WTC11 (cell line): Measurements from ENCODE around the gene TRDMT1. TPM values are rescaled to one million over a fixed set of nuclear protein-coding genes. Genes with fewer than 3 reads are reported as not detected.

Experiments used
- ATAC-seq: fragments of 200-7000 bp; cut with Tn5 transposase; 2 replicates; pipeline ENCODE4 v1.10.0; 2021; ENCODE audit warnings: mild to moderate bottlenecking, moderate library complexity
- Bru-seq: library from RNA; stranded (reverse); fragments of 400-500 nt; gene quantifications from one replicate; lab custom pipeline; 2021; lab: Mats Ljungman, UMichigan
- CTCF ChIA-PET: fragments of 300-600 bp; sonication (Branson Sonifier 250); formaldehyde crosslinking; loops from one replicate; lab custom pipeline; 2021; ENCODE audit warnings: antibody characterized with exemption; lab: Charles Lee
- POLR2A ChIA-PET: fragments of 350-600 bp; sonication (Branson Sonifier 250); formaldehyde crosslinking; loops from one replicate; lab custom pipeline; 2021; ENCODE audit warnings: antibody characterized with exemption; lab: Charles Lee
- DNase-seq: peaks from one replicate; pipeline ENCODE4 v3.0.0; 2021; ENCODE audit warnings: low spot score
- H3K27ac Mint-ChIP-seq: 2 replicates; pipeline ENCODE4 v1.8.0; 2021; ENCODE audit warnings: mixed read lengths
- H3K27me3 Mint-ChIP-seq: 2 replicates; pipeline ENCODE4 v1.8.0; 2021; ENCODE audit warnings: low read depth, mild to moderate bottlenecking, moderate library complexity, mixed read lengths
- H3K36me3 Mint-ChIP-seq: 2 replicates; pipeline ENCODE4 v1.8.0; 2021; ENCODE audit warnings: mixed read lengths
- H3K4me1 Mint-ChIP-seq: 2 replicates; pipeline ENCODE4 v1.8.0; 2022; ENCODE audit warnings: mixed read lengths
- H3K4me3 Mint-ChIP-seq: 2 replicates; pipeline ENCODE4 v1.8.0; 2021; ENCODE audit warnings: mild to moderate bottlenecking, moderate library complexity, mixed read lengths
- H3K9me3 Mint-ChIP-seq: 2 replicates; pipeline ENCODE4 v1.8.0; 2021; ENCODE audit warnings: mixed read lengths
- AR ChIP-seq: fragments of 250-450 bp; sonication (Bioruptor Pico); IDR thresholded peaks from 2 replicates; pipeline ENCODE4 v1.9.0; 2021; ENCODE audit warnings: mild to moderate bottlenecking
- ATF3 ChIP-seq: sonication (generic); formaldehyde crosslinking; conservative IDR thresholded peaks from 2 replicates; pipeline ENCODE4 v1.8.1; 2022; ENCODE audit warnings: mild to moderate bottlenecking, missing genetic modification reagents
- CREM ChIP-seq: sonication (generic); formaldehyde crosslinking; IDR thresholded peaks from 2 replicates; pipeline ENCODE4 v1.8.1; 2022; ENCODE audit warnings: mild to moderate bottlenecking, missing genetic modification reagents, moderate library complexity
- CTCF ChIP-seq: fragments of 200-600 bp; IDR thresholded peaks from 2 replicates; pipeline ENCODE4 v1.8.0; 2022; ENCODE audit warnings: antibody characterized with exemption
- EMX1 ChIP-seq: fragments of 250-450 bp; sonication (Bioruptor Pico); IDR thresholded peaks from 2 replicates; pipeline ENCODE4 v1.8.0; 2021; ENCODE audit warnings: mild to moderate bottlenecking
- ERG ChIP-seq: fragments of 250-450 bp; sonication (Bioruptor Pico); IDR thresholded peaks from 2 replicates; pipeline ENCODE4 v1.8.0; 2021; ENCODE audit warnings: mild to moderate bottlenecking
- FOXK1 ChIP-seq: sonication (generic); formaldehyde crosslinking; IDR thresholded peaks from 2 replicates; pipeline ENCODE4 v1.8.0; 2022; ENCODE audit warnings: mild to moderate bottlenecking, moderate library complexity, missing genetic modification reagents
- GTF2I ChIP-seq: fragments of 250-450 bp; sonication (Bioruptor Pico); conservative IDR thresholded peaks from 2 replicates; pipeline ENCODE4 v1.4.0; 2021; ENCODE audit warnings: mild to moderate bottlenecking
- HMGXB4 ChIP-seq: sonication (generic); formaldehyde crosslinking; IDR thresholded peaks from 2 replicates; pipeline ENCODE4 v1.8.1; 2023; ENCODE audit warnings: mild to moderate bottlenecking, moderate library complexity, missing genetic modification reagents
- KAT7 ChIP-seq: sonication (generic); formaldehyde crosslinking; IDR thresholded peaks from 2 replicates; pipeline ENCODE4 v1.8.1; 2023; ENCODE audit warnings: missing genetic modification reagents, mild to moderate bottlenecking, borderline replicate concordance
- NR2C2 ChIP-seq: sonication (generic); formaldehyde crosslinking; IDR thresholded peaks from 2 replicates; pipeline ENCODE4 v1.8.0; 2022; ENCODE audit warnings: mild to moderate bottlenecking, missing genetic modification reagents
- OVOL2 ChIP-seq: fragments of 250-450 bp; sonication (Bioruptor Pico); IDR thresholded peaks from 2 replicates; pipeline ENCODE4 v1.9.0; 2021; ENCODE audit warnings: mild to moderate bottlenecking, borderline replicate concordance
- PRDM15 ChIP-seq: sonication (generic); formaldehyde crosslinking; IDR thresholded peaks from 2 replicates; pipeline ENCODE4 v1.8.0; 2022; ENCODE audit warnings: missing genetic modification reagents
- PREB ChIP-seq: sonication (generic); formaldehyde crosslinking; IDR thresholded peaks from 2 replicates; pipeline ENCODE4 v1.8.1; 2022; ENCODE audit warnings: mild to moderate bottlenecking, missing genetic modification reagents, moderate library complexity, borderline replicate concordance
- SOX15 ChIP-seq: fragments of 250-450 bp; sonication (Bioruptor Pico); IDR thresholded peaks from 2 replicates; pipeline ENCODE4 v1.9.0; 2021; ENCODE audit warnings: mild to moderate bottlenecking
- USF1 ChIP-seq: sonication (generic); formaldehyde crosslinking; IDR thresholded peaks from 2 replicates; pipeline ENCODE4 v1.8.0; 2022; ENCODE audit warnings: mild to moderate bottlenecking, missing genetic modification reagents
- long read RNA-seq, 3 experiments: library from RNA in 1 of 3; library from capped mRNA in 1 of 3; library from polyadenylated mRNA in 1 of 3; unstranded in 2 of 3; stranded (forward) in 1 of 3; transcript quantifications; one replicate each; pipeline ENCODE4 v2.0.0, GENCODE V29; 2021
- total RNA-seq: library from RNA; stranded (reverse); gene quantifications from 3 replicates; pipeline ENCODE4 v1.2.3, GENCODE V29; 2021

Gene TRDMT1
- 10.6 to 11.7 TPM (median 11.0 TPM) in 3 replicates for total RNA-seq
- Bru-seq, nascent RNA: percentile 70 among the genes with signal in this experiment
- long read RNA-seq, experiment 1, full-length matches to known transcripts: 39 of 82 reads
- long read RNA-seq, experiment 1, partial matches to known transcripts: 5 of 82 reads
- long read RNA-seq, experiment 1, other reads (novel, unspliced or antisense): 38 of 82 reads
- long read RNA-seq, experiment 2, partial matches to known transcripts: 3 of 20 reads
- long read RNA-seq, experiment 2, other reads (novel, unspliced or antisense): 14 of 20 reads
- long read RNA-seq, experiment 3, transcript TRDMT1-203 (11 exons, 3,527 nt): major isoform, 7 of 27 reads
- long read RNA-seq, experiment 3, partial matches to known transcripts: 10 of 27 reads
- long read RNA-seq, experiment 3, other reads (novel, unspliced or antisense): 10 of 27 reads

- ChIA-PET POLR2A (interaction anchor here (0.6 to 1.6 kb wide), 5 partner anchors 12 to 384 kb away, joined by 3 to 6 read pairs (median 3); partner anchors contain the start of gene RSU1), CTCF (interaction anchor here (0.5 to 1.7 kb wide), 5 partner anchors 14 to 128 kb away, joined by 3 to 20 read pairs (median 6); partner anchors contain the start of gene VIM)
- Mint-ChIP-seq H3K36me3 (no peaks in the 10 kb centered on the region), H3K27ac (peak within 1 kb of the TSS; percentile 89), H3K27me3 (no peaks in the 10 kb centered on the region), H3K9me3 (no peaks in the 10 kb centered on the region), H3K4me1 (peaks cover 54% of the 10 kb centered on the region), H3K4me3 (peak within 1 kb of the TSS; percentile 83)
- DNase-seq (peak; percentile 80), ATAC-seq (peak; percentile 93)
- no peak for TF ChIP-seq EMX1 (CRISPR knock-in tag)
- TF ChIP-seq GTF2I: no peak
- no peak for TF ChIP-seq ERG (CRISPR knock-in tag)
- peak; percentile 91 for TF ChIP-seq HMGXB4 (CRISPR knock-in tag)
- TF ChIP-seq KAT7 (CRISPR knock-in tag): peak; percentile 97
- TF ChIP-seq CTCF: no peak
- TF ChIP-seq SOX15 (CRISPR knock-in tag): no peak
- 0 out of 2 replicates have a peak, but pooled peaks have one; percentile 84 for TF ChIP-seq PREB (CRISPR knock-in tag)
- no peak for TF ChIP-seq PRDM15 (CRISPR knock-in tag)
- TF ChIP-seq NR2C2: no peak
- no peak for TF ChIP-seq OVOL2
- TF ChIP-seq FOXK1 (CRISPR knock-in tag): 0 out of 2 replicates have a peak, but pooled peaks have one; percentile 77
- no peak; the same call in 1 of the 2 replicates for TF ChIP-seq AR (CRISPR knock-in tag)
- TF ChIP-seq CREM (CRISPR knock-in tag): peak; percentile 80; the same call in 1 of the 2 replicates
- peak; percentile 40; the same call in 1 of the 2 replicates for TF ChIP-seq USF1 (CRISPR knock-in tag)
- TF ChIP-seq ATF3 (CRISPR knock-in tag): no peak; the same call in 1 of the 2 replicates
Measured at GRCh38 chr10:17200912-17201793, at the start of gene TRDMT1. Gene TRDMT1 (minus strand): TSS chr10:17201672. CDS start chr10:17201634, 38 bp downstream.
